ENCODE data around the gene RASA3.
"Not testable (repeated sequence)": the region's sequence is repeated elsewhere in the genome, so short reads cannot be mapped to it uniquely, and the experiment has no call there.

The RASA3 gene

GRCh38 chr13:114124921-114125320, 7.5 kb downstream of the RASA3 start:
- DNase-seq, result peak; percentile 81 to 83

- DNase-seq, result no peak
Measured at GRCh38 chr13:114124431-114124830, 8.0 kb downstream of the RASA3 start.

GRCh38 chr13:114123876-114124275, 8.5 kb downstream of the RASA3 start:
- DNase-seq, result no peak

GRCh38 chr13:114123448-114123847, 9.0 kb downstream of the RASA3 start:
- DNase-seq, result no peak

GRCh38 chr13:114122591-114123211, 9.7 kb downstream of the RASA3 start:
- DNase-seq, result no peak

- DNase-seq, result no peak
Measured at GRCh38 chr13:114122127-114122511, 10.3 kb downstream of the RASA3 start.

GRCh38 chr13:114121496-114122126, 10.8 kb downstream of the RASA3 start:
- DNase-seq, result no peak

GRCh38 chr13:114121031-114121430, 11.4 kb downstream of the RASA3 start:
- no peak for DNase-seq

- no peak for DNase-seq
Measured at GRCh38 chr13:114120591-114121011, 11.8 kb downstream of the RASA3 start.

- DNase-seq, result no peak
Measured at GRCh38 chr13:114119196-114119595, 13.2 kb downstream of the RASA3 start.

DNA sequence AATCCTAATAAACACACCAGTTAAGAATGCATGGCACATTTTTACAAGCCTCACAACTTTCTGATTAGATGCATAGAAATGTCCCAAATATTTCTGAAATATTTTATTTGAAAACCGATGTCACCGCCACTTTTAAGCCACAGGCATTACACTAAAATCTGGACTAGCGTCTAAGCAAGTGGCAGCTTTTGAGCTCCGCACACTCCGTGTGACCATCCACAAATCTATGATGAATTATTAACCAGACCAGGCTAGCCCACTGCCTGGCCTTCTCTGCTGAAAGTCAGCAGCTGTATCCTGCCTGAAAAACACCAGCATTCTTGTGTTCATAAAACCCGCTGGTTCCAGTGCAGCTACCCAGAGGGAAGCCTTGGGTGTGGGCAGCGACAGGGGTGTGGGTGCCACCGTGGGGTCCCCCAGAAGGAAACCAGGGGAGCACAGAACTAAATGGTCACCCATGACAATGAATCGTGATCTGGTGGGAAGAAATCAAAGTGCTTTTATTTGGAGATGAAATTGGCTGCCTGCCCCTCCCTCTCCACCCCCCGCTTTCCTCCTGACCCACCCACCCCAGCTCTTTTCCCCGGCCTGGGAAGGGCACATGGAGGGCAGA, 13.8 kb downstream of the RASA3 start:
- DNase-seq, result no peak

- DNase-seq, result no peak
Measured at GRCh38 chr13:114118086-114118485, 14.3 kb downstream of the RASA3 start.

DNA sequence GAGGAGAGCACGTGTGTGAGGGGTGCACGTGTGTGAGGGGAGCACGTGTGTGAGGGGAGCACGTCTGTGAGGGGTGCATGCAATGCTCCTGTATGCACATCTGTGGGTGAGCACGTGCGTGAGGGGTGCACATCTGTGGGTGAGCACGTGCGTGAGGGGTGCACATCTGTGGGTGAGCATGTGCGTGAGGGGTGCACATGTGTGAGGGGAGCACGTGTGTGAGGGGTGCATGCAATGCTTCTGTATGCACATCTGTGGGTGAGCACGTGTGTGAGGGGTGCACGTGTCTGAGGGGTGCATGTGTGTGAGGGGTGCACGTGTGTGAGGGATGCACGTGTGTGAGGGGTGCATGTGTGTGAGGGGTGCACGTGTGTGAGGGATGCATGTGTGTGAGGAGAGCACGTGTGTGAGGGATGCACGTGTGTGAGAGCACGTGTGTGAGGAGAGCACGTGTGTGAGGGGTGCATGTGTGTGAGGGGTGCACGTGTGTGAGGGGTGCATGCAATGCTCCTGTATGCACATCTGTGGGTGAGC, 15.0 kb downstream of the RASA3 start:
- DNase-seq, result not testable (repeated sequence)

DNA sequence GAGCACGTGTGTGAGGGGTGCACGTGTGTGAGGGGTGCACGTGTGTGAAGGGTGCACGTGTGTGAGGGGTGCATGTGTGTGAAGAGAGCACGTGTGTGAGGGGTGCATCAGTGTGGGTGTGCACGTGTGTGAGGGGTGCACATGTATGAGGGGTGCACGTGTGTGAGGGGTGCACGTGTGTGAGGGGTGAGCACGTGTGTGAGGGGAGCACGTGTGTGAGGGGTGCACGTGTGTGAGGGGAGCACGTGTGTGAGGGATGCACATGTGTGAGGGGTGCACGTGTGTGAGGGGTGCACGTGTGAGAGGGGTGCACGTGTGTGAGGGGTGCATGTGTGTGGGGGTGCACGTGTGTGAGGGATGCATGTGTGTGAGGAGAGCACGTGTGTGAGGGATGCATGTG, 15.7 kb downstream of the RASA3 start:
- no peak for DNase-seq

- peak; percentile 13 to 19 for DNase-seq
Measured at GRCh38 chr13:114115796-114116195, 16.6 kb downstream of the RASA3 start.

- DNase-seq, result peak; percentile 56 to 65
Measured at GRCh38 chr13:114115191-114115671, 17.2 kb downstream of the RASA3 start.

DNA sequence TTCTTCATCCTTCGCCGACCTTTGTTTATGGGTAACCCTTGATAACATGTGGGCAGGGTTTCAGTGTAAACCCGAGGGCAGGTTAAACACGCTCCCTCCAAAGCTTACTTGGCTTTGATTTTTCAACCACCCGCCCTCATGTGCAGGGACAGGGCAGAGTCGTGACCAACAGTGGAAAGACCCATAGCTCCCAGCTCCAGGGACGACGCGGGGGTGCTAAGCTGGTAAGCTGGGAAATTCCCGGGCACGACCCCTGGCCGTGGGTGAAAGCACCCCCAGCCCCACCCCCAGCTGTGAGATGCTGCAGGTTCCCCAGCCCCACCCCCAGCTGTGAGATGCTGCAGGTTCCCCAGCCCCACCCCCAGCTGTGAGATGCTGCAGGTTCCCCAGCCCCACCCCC, 17.8 kb downstream of the RASA3 start:
- DNase-seq, result peak in 1 of 2 experiments; percentile 17

- DNase-seq, result peak in 1 of 2 experiments; percentile 15
Measured at GRCh38 chr13:114114006-114114640, 18.3 kb downstream of the RASA3 start.

DNA sequence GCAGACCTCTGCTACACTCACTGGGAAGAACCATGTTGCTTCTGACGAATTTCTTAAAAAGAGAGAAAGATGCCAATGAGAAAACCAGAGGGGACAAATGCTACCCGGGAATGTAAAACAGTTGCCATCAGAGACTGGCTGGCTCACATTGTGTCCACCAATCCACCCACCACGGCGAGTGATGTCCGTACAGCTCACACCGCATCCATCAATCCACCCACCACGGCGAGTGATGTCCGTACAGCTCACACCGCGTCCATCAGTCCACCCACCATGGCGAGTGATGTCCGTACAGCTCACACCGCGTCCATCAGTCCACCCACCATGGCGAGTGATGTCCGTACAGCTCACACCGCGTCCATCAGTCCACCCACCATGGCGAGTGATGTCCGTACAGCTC, 19.0 kb downstream of the RASA3 start:
- DNase-seq, result not testable (repeated sequence)

DNA sequence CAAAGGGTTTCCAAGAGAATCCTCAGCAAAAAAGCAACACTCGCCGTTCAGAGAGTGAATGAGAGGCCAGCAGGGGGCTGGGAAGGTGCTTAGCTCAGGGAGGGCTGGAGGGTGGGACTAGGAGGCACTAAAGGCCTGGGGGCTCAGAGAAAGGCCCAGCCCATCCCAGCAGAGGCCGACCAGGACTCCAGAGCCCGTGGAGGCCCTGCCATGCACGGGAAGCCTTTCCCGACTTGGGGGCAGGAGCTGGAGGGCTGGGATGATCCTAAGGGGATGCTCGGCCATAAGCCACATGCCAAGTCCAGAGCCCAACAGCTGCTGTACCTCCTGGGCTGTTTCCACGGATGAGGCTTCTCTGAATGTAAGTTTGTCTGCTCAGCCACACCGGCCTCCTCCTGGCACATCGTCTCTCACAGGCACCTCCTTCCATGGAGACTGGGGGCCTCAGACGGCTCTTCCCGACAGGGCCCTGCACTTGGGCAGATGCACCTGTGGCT, 19.5 kb downstream of the RASA3 start:
- peak in 1 of 2 experiments; percentile 17 for DNase-seq

DNA sequence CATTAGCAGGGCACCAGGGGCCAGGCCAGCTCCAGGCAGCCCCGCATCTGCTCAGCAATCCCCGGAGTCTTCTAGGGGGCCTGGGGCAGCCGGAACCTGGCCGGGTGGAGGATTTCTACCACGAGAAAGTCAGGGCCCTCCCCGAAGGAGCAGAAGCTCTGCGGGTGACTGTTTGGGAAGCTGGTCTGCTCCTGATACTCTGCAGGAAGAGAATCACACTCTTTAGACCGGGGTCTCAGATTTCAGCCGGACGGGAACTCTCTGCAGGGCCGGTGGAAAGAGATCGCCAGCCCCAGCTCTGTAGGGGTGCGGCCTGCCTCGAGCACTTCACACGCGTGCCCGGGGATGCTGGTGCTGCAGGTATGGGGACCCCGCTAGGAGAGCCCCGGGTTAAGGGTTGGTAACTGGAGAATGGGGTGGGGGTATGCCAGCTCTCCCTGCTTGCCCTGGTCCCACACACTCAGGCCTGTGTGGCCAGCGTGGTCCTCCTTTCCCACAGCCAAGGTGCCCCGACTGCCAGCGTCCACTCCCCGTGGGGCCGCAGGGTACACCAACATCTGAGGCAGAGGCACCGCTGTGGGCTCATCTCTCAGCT, 20.1 kb downstream of the RASA3 start:
- DNase-seq, result no peak

DNA sequence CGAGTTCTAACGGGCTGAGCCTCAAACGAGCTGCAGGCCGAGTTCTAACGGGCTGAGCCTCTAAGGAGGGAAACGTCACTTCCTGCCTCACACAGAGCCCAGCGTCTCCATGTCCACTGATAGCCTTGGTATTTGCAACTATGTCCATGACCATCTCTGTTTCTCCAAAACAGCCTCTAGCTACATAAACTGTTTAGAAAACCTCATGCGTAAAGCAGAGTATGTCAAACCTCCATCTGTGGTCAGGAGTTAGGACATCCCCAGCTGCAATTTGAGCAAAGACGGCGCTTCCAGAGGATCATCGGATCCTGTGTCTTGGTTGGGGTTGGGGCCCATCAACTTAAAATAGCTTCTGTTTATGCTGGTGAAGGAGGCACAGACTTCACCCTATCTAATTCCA, 20.8 kb downstream of the RASA3 start:
- no peak for DNase-seq

GRCh38 chr13:114110830-114111189, 21.6 kb downstream of the RASA3 start:
- DNase-seq, result not testable (repeated sequence)

All from activated T-cell treated with anti-CD3 and anti-CD28 coated beads, Interleukin-2, amount 50 U/mL, for 48 hours (primary cell).